OCI-LY1 (cell line): Measurements from ENCODE around the gene FCN1.

Experiments
- H2AFZ ChIP-seq: fragments of 200-600 bp; sonication (generic), shearing (Covaris generic); 2 replicates; pipeline ENCODE4 v1.6.0; 2014; ENCODE audit warnings: antibody characterized with exemption, mild to moderate bottlenecking, low read length
- H3F3A ChIP-seq: fragments of 200-600 bp; sonication (generic), shearing (Covaris generic); 2 replicates; pipeline ENCODE4 v1.6.0; 2014; ENCODE audit warnings: mild to moderate bottlenecking, antibody characterized with exemption, low read length, moderate library complexity; ENCODE audit not compliant: insufficient read depth
- H3K27ac ChIP-seq: fragments of 200-600 bp; sonication (generic); 2 replicates; pipeline ENCODE4 v1.5.1; 2014; ENCODE audit warnings: low read length, mixed run types, mild to moderate bottlenecking, low read depth; ENCODE audit not compliant: poor library complexity, severe bottlenecking
- H3K27me3 ChIP-seq: fragments of 200-600 bp; sonication (generic); 2 replicates; pipeline ENCODE4 v1.6.0; 2014; ENCODE audit warnings: antibody characterized with exemption, mild to moderate bottlenecking, low read length, moderate library complexity; ENCODE audit not compliant: insufficient read depth
- H3K36me3 ChIP-seq: fragments of 200-600 bp; sonication (generic); 2 replicates; pipeline ENCODE4 v1.6.1; 2014; ENCODE audit warnings: mild to moderate bottlenecking, antibody characterized with exemption, low read length, moderate library complexity, mixed read lengths; ENCODE audit not compliant: insufficient read depth
- H3K4me1 ChIP-seq: fragments of 200-600 bp; sonication (generic); 2 replicates; pipeline ENCODE4 v1.5.1; 2014; ENCODE audit warnings: mild to moderate bottlenecking, low read length, moderate library complexity; ENCODE audit not compliant: insufficient read depth, severe bottlenecking
- H3K4me2 ChIP-seq: fragments of 200-600 bp; sonication (generic), shearing (Covaris generic); 2 replicates; pipeline ENCODE4 v1.6.1; 2014; ENCODE audit warnings: low read length
- H3K4me3 ChIP-seq: fragments of 200-600 bp; sonication (generic); 2 replicates; pipeline ENCODE4 v1.5.1; 2014; ENCODE audit warnings: low read length, low read depth, mild to moderate bottlenecking, mixed read lengths; ENCODE audit not compliant: poor library complexity, severe bottlenecking
- H3K79me2 ChIP-seq: fragments of 200-600 bp; shearing (Covaris generic); 2 replicates; pipeline ENCODE4 v1.6.1; 2016; ENCODE audit warnings: mixed run types, low read length, mixed read lengths; ENCODE audit not compliant: insufficient read depth
- H3K9ac ChIP-seq: fragments of 200-600 bp; sonication (generic), shearing (Covaris generic); 2 replicates; pipeline ENCODE4 v1.6.1; 2014; ENCODE audit warnings: mild to moderate bottlenecking, low read length, mixed read lengths
- H3K9me2 ChIP-seq: fragments of 200-600 bp; sonication (generic), shearing (Covaris generic); 2 replicates; pipeline ENCODE4 v1.6.1; 2014; ENCODE audit warnings: low read depth, mild to moderate bottlenecking, low read length, mixed read lengths
- H3K9me3 ChIP-seq: fragments of 200-600 bp; shearing (Covaris generic); 2 replicates; pipeline ENCODE4 v1.6.1; 2014; ENCODE audit warnings: low read length, mixed read lengths
- H4K20me1 ChIP-seq: fragments of 200-600 bp; sonication (generic), shearing (Covaris generic); 2 replicates; pipeline ENCODE4 v1.6.0; 2016; ENCODE audit warnings: mild to moderate bottlenecking, low read length; ENCODE audit not compliant: insufficient read depth
- CTCF ChIP-seq: fragments of 200-600 bp; sonication (generic), shearing (Covaris generic); IDR thresholded peaks from 2 replicates; pipeline ENCODE4 v1.5.1; 2017; ENCODE audit warnings: mild to moderate bottlenecking, antibody characterized with exemption, low read length, moderate library complexity, mixed read lengths
- EZH2 ChIP-seq: fragments of 200-600 bp; sonication (generic), shearing (Covaris generic); IDR thresholded peaks from 2 replicates; pipeline ENCODE4 v1.8.0; 2017; ENCODE audit warnings: borderline replicate concordance, mixed run types, mild to moderate bottlenecking, antibody characterized with exemption, low read length, moderate library complexity, mixed read lengths

FCN1 gene

GRCh38 chr9:134898319-134898718 lies 19.4 kb downstream of the FCN1 start:
- H4K20me1 ChIP-seq: no peaks in the 10 kb centered on the region
- no peak overlapping the region for H3K4me2 ChIP-seq
- H3F3A ChIP-seq: no peaks in the 10 kb centered on the region
- no peaks in the 10 kb centered on the region for H3K4me1 ChIP-seq
- no peaks in the 10 kb centered on the region for H3K79me2 ChIP-seq
- no peaks in the 10 kb centered on the region for H3K9me2 ChIP-seq
- H3K27me3 ChIP-seq: peaks cover 23% of the 10 kb centered on the region; the same call in 1 of the 2 replicates
- H3K9me3 ChIP-seq: peaks cover 40% of the 10 kb centered on the region
- H3K4me3 ChIP-seq: no peak overlapping the region
- H2AFZ ChIP-seq: no peak overlapping the region
- no peak overlapping the region for H3K27ac ChIP-seq
- no peaks in the 10 kb centered on the region; the same call in 1 of the 2 replicates for H3K36me3 ChIP-seq
- no peak for TF ChIP-seq CTCF
- TF ChIP-seq EZH2: no peak
- H3K9ac ChIP-seq: no peak overlapping the region

GRCh38 chr9:134897584-134898170 lies 20.0 kb downstream of the FCN1 start:
- no peak for TF ChIP-seq CTCF
- no peak for TF ChIP-seq EZH2
- no peak overlapping the region for H3K4me2 ChIP-seq
- no peaks in the 10 kb centered on the region for H4K20me1 ChIP-seq
- H3K27me3 ChIP-seq: peaks cover 23% of the 10 kb centered on the region; the same call in 1 of the 2 replicates
- H3K27ac ChIP-seq: no peak overlapping the region
- H3F3A ChIP-seq: no peaks in the 10 kb centered on the region
- no peak overlapping the region for H3K4me3 ChIP-seq
- H2AFZ ChIP-seq: no peak overlapping the region
- peaks cover 37% of the 10 kb centered on the region for H3K9me3 ChIP-seq
- H3K36me3 ChIP-seq: no peaks in the 10 kb centered on the region; the same call in 1 of the 2 replicates
- no peaks in the 10 kb centered on the region for H3K4me1 ChIP-seq
- H3K79me2 ChIP-seq: no peaks in the 10 kb centered on the region
- no peak overlapping the region for H3K9ac ChIP-seq
- H3K9me2 ChIP-seq: no peaks in the 10 kb centered on the region

DNA sequence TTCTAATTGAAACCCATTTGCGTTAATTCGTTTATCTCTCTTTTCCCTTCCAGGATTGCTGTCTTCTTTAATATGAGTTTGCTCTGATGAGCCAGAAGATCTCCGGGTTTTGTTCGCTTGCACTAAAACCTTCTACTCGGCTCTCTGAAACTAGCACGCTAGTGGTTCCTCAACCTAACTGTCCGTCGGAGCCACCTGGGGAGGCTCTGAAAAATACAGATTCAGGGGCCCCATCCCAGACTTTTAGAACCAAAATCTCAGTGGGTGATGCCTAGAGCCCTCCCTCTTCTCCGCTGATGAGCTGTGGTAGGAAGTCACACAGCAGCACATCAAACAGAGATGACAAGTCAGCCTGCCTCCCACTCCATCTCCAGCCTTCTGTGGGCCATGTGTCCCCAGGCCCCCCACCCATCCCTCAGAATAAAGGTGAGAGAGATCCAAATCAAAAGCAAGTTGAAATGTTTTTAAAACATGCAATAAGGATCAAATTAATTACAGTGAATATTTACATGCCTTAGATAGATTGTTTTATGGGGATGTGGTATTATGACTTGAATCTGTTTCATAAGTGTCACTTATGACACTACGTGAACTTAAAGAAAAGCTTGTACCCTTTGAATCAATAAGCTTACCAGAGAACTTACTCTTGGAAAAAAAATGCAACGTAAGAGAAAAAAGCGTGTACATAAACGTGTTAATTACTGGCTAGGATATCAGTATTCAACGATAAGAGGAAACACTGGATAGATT lies 20.7 kb downstream of the FCN1 start:
- Histone ChIP-seq H2AFZ (no peak overlapping the region), H4K20me1 (no peaks in the 10 kb centered on the region), H3K4me3 (no peak overlapping the region), H3K27ac (no peak overlapping the region), H3K9ac (no peak overlapping the region), H3K4me1 (no peaks in the 10 kb centered on the region), H3F3A (no peaks in the 10 kb centered on the region), H3K9me2 (no peaks in the 10 kb centered on the region), H3K4me2 (no peak overlapping the region), H3K27me3 (peaks cover 23% of the 10 kb centered on the region; the same call in 1 of the 2 replicates), H3K9me3 (peaks cover 34% of the 10 kb centered on the region), H3K79me2 (no peaks in the 10 kb centered on the region), H3K36me3 (no peaks in the 10 kb centered on the region; the same call in 1 of the 2 replicates)
- TF ChIP-seq EZH2 (no peak), CTCF (no peak)
